Stimulated activated effector memory CD8-positive, alpha-beta T cell treated with anti-CD3 and anti-CD28 coated beads, Interleukin-12 subunit alpha, Interleukin-12 subunit beta, amount 100 ng/mL, for 72 hours (primary cell): ENCODE measurements around the gene FTCDNL1.

Experiments used
- ATAC-seq: fragments of 150-1000 bp; cut with Tn5 transposase; 2 replicates; pipeline ENCODE4 v1.10.0; 2021
- DNase-seq, 2 donors: peaks; one replicate each; pipeline ENCODE4 v3.0.0; 2021 to 2022; ENCODE audit warnings: low spot score in 2 of 2
- H3K27ac Mint-ChIP-seq: one replicate; pipeline ENCODE4 v1.8.0; 2022; ENCODE audit warnings: mild to moderate bottlenecking, mixed read lengths
- H3K36me3 Mint-ChIP-seq: one replicate; pipeline ENCODE4 v1.8.0; 2022; ENCODE audit warnings: mild to moderate bottlenecking, mixed read lengths
- H3K4me1 Mint-ChIP-seq: one replicate; pipeline ENCODE4 v1.8.0; 2022; ENCODE audit warnings: mixed read lengths
- H3K4me3 Mint-ChIP-seq: one replicate; pipeline ENCODE4 v1.8.0; 2022; ENCODE audit warnings: mild to moderate bottlenecking, mixed read lengths
- H3K9me3 Mint-ChIP-seq: one replicate; pipeline ENCODE4 v1.8.0; 2022; ENCODE audit warnings: mixed read lengths

Gene FTCDNL1

GRCh38 chr2:199814101-199814816, 36.7 kb downstream of the FTCDNL1 start:
- no peak for ATAC-seq
- Mint-ChIP-seq H3K4me3 (no peak overlapping the region), H3K36me3 (no peaks in the 10 kb centered on the region), H3K4me1 (no peaks in the 10 kb centered on the region), H3K27ac (no peak overlapping the region), H3K9me3 (no peaks in the 10 kb centered on the region)
- DNase-seq, result no peak

GRCh38 chr2:199812493-199812892, 38.5 kb downstream of the FTCDNL1 start:
- no peak overlapping the region for H3K4me3 Mint-ChIP-seq
- H3K9me3 Mint-ChIP-seq, result no peaks in the 10 kb centered on the region
- no peaks in the 10 kb centered on the region for H3K36me3 Mint-ChIP-seq
- no peak overlapping the region for H3K27ac Mint-ChIP-seq
- no peak for ATAC-seq
- no peaks in the 10 kb centered on the region for H3K4me1 Mint-ChIP-seq
- no peak for DNase-seq

DNA sequence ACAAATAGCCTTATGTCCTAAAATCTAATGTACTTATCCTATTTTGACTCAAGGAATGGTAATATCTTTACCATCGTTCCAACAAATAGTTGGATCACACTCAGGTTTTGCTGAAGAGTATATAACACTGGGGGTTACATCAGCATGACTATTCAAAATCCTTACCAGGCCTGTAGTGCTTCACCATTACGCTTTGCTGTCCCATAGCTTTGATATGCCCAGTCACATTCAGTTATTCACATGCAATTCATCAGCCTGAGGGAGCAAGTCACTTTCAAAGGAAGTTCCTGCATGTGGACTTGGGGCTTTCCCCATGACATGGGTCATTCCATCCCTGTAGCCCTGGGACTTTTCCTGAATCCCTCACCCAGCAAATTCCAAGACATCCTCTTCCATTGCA, 39.6 kb downstream of the FTCDNL1 start:
- Mint-ChIP-seq H3K4me3 (no peak overlapping the region), H3K36me3 (no peaks in the 10 kb centered on the region), H3K27ac (no peak overlapping the region), H3K4me1 (no peaks in the 10 kb centered on the region), H3K9me3 (no peaks in the 10 kb centered on the region)
- DNase-seq (no peak), ATAC-seq (no peak)

DNA sequence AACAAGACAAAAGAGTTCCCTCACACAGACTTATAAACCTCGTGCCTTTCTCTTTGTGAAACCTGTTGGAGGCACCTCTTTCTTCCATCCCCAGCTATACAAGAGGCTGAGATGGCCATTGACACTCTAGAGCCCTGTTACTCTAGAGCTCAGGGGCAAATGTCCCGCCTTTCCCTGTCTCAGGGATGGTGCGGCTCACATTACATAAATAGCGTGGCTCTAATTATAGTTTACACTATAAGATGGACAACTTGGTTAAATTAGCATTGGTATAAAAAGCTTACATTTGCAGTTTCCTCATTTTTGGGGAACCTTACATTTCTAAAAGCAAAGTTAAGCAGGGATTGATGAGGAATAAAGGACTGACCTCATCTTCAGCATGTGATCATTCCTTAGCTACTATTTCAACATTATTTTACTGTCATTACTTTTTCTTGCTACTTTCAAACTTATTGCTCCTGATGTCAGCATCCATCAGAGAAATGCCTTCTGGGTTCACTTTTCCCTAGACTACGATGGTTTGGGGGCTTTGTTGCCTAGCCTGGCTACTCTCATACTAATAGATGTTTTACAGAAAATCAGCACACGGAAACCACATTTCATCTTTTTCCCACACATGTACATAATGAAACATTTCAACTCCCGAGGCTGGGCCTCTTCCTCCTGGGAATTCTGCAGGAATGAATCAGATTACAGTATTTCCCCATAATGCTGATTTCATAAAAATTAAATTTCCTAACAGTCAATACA, 40.4 kb downstream of the FTCDNL1 start:
- H3K9me3 Mint-ChIP-seq, result no peaks in the 10 kb centered on the region
- H3K4me1 Mint-ChIP-seq, result no peaks in the 10 kb centered on the region
- no peaks in the 10 kb centered on the region for H3K36me3 Mint-ChIP-seq
- no peak for DNase-seq
- no peak overlapping the region for H3K4me3 Mint-ChIP-seq
- no peak overlapping the region for H3K27ac Mint-ChIP-seq
- ATAC-seq, result no peak

DNA sequence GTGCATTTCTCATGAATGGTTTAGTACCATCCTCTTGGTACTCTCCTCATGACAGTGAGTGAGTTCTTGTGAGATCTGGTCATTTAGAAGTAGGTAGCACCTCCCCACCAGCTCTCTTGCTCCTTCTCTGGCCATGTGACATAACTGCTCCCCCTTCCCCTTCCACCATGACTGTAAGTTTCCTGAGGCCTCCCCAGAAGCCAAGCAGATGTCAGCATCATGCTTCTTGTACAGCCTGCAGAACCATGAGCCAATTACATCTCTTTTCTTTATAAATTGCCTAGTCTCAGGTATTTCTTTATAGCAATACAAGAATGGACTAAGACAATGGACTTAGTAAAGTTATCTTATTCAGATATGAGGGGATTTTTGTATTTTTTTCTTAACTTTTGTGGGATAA, 43.0 kb downstream of the FTCDNL1 start:
- H3K4me3 Mint-ChIP-seq, result no peak overlapping the region
- H3K36me3 Mint-ChIP-seq, result no peaks in the 10 kb centered on the region
- no peak for DNase-seq

GRCh38 chr2:199806179-199806578, 44.8 kb downstream of the FTCDNL1 start:
- DNase-seq, result no peak
- Mint-ChIP-seq H3K4me1 (no peaks in the 10 kb centered on the region), H3K27ac (no peak overlapping the region)

More for the DNA sequence above, 43.0 kb downstream of the FTCDNL1 start:
- Mint-ChIP-seq H3K4me1 (no peaks in the 10 kb centered on the region), H3K9me3 (no peaks in the 10 kb centered on the region), H3K27ac (no peak overlapping the region)
- no peak for ATAC-seq

DNA sequence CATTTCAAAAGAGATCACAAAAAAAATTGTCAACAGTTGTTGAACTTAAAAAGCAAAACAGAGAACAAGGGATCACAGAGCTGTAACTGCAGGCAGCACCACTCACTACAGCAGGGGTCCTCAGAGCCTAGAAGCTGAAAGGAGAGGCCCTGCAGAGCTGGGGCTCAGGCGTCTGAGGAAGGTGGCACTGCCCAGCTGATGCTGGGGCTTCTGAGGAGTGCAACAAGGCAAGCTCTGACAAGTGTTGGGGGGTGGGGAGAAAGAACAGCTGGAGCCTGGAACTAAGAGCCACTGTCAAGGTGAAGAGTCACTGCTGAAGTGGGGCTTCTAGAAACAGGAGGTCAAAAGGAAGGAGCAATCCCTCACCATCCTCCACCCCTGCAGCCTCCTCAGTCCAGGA, 46.2 kb downstream of the FTCDNL1 start:
- no peaks in the 10 kb centered on the region for H3K9me3 Mint-ChIP-seq
- H3K4me1 Mint-ChIP-seq, result no peaks in the 10 kb centered on the region
- H3K27ac Mint-ChIP-seq, result no peak overlapping the region
- no peaks in the 10 kb centered on the region for H3K36me3 Mint-ChIP-seq
- DNase-seq (no peak), ATAC-seq (no peak)
- no peak overlapping the region for H3K4me3 Mint-ChIP-seq

More at GRCh38 chr2:199806179-199806578, 44.8 kb downstream of the FTCDNL1 start:
- Mint-ChIP-seq H3K4me3 (no peak overlapping the region), H3K9me3 (no peaks in the 10 kb centered on the region), H3K36me3 (no peaks in the 10 kb centered on the region)
- ATAC-seq, result no peak

DNA sequence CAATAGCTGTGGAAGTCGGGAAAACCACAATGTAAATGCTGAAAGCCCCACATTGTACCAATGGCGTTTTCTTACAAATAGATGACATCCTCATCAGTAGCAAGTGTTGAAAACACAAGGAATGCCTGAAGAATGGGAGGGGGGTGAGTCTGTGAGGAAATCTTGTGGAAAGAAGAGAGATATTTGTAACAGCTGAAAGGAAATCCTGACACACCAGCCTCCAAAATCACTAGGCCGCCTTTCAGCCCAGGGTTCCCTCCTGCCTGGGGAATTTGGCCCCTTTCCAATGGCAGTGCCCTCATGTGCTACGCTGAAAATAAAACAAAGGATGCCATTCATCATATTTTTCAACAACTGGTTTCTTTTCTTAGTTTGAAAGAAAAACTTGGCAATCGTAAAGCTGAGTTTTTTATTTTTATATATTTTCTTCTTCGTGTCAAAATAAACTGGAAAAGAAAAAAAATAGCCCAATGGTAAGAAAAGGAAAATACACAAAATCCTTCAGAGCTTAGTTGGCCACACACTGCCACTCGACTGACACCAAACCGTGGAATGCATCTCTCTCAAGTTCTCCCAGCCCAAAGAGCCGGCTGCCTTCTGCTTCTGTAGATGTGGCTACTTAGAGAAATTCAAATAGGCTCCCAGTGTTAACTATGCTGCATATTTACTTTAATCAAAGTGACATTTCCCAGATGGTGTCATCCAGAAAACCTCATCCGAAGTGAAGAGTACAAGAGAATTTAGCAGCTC, 52.0 kb downstream of the FTCDNL1 start:
- no peak overlapping the region for H3K4me3 Mint-ChIP-seq
- no peak for DNase-seq

DNA sequence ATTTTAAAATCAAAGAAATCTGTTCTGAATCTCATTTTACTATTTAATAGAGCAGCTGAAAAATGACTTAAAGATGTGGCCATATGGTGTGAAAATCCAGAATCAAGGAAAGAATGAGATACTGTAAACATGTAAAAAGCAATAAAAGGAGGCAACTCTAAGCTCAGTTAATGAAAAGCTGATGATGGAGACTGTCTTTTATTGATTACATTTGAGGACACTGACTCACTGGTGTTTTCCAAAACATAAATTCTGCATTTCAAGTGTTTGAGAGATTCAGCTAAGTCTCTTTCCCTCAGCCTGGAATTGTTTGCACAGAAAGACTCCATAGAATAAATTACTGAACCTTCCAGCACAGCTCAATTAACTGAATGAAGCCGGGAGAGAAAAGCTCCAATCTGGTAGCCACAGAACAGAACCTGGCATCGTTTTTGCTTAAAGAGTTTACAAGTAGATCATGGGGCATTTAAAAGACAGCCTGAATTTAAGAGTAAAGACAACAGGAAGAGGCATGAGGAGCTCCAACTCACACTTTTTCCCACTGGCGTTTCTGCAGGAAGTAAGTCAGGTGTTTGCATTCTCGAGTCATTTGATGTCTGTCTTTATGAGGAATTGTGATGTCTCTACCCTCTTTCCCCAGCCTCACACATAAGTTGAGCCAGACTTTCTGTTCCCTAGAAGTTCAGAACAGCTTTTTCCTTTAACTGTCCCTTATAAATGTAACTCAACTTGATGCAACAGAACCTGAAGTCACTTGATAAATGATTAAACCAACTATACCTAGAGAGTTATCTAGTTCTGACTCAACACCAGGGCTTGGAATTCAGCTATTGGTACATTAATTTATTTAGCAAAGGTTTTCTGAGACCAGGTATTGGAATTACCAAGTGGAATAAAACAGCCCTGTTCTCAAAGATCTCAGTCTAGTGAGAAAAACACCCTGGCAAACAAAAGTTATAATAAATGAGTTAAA, 53.3 kb downstream of the FTCDNL1 start:
- H3K9me3 Mint-ChIP-seq, result no peaks in the 10 kb centered on the region

More for the DNA sequence above, 52.0 kb downstream of the FTCDNL1 start:
- no peaks in the 10 kb centered on the region for H3K4me1 Mint-ChIP-seq
- ATAC-seq, result no peak
- no peak overlapping the region for H3K27ac Mint-ChIP-seq
- H3K36me3 Mint-ChIP-seq, result no peaks in the 10 kb centered on the region
- H3K9me3 Mint-ChIP-seq, result no peaks in the 10 kb centered on the region

GRCh38 chr2:199792381-199792780, 58.6 kb downstream of the FTCDNL1 start:
- Mint-ChIP-seq H3K27ac (no peak overlapping the region), H3K4me3 (no peak overlapping the region), H3K36me3 (no peaks in the 10 kb centered on the region), H3K9me3 (no peaks in the 10 kb centered on the region), H3K4me1 (no peaks in the 10 kb centered on the region)
- DNase-seq (no peak), ATAC-seq (no peak)

More for the DNA sequence above, 53.3 kb downstream of the FTCDNL1 start:
- Mint-ChIP-seq H3K27ac (no peak overlapping the region), H3K36me3 (no peaks in the 10 kb centered on the region), H3K4me3 (no peak overlapping the region), H3K4me1 (no peaks in the 10 kb centered on the region)
- no peak for DNase-seq
- ATAC-seq, result no peak

DNA sequence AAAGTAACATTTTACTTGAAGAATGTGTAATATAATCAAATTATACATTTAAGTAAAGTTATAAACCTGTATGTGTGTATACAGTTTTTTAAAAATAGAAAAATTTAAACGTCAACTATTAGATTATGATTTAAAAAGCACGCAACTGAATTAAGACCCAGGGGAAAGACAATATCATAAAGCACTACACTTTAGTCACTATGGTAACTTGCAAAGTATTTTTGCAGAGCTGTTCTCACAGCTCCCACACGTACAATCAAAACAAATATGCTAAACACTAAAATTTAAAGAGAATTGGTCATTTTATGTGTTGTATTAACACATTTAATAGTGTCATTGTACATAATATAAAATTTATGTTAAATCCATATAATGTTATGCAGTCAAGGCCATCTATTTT, 59.7 kb downstream of the FTCDNL1 start:
- H3K4me3 Mint-ChIP-seq, result no peak overlapping the region
- no peaks in the 10 kb centered on the region for H3K4me1 Mint-ChIP-seq
- H3K9me3 Mint-ChIP-seq, result no peaks in the 10 kb centered on the region
- DNase-seq (no peak), ATAC-seq (no peak)
- H3K27ac Mint-ChIP-seq, result no peak overlapping the region
- H3K36me3 Mint-ChIP-seq, result no peaks in the 10 kb centered on the region

DNA sequence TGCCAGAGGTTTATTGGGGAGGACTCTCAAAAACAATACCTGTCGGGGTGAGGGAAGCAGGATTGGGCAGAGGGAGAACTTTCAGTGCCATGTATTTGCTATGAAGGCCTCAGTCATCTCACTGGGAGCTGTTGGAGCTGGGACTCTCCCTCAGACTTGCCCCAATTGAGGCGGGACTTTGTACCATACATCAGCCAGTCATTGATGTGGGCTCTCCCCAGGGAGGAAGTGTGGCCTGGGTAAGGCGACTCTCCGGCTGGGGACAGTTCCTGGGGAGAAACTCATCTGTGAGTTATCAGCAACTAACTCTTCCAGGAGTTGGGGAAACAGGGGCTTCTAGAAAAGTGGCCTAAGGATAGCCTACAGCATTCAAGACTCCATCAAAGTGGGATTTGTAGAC, 66.5 kb downstream of the FTCDNL1 start:
- Mint-ChIP-seq H3K4me1 (no peaks in the 10 kb centered on the region), H3K4me3 (no peak overlapping the region), H3K9me3 (no peaks in the 10 kb centered on the region), H3K36me3 (no peaks in the 10 kb centered on the region), H3K27ac (no peak overlapping the region)
- DNase-seq (no peak), ATAC-seq (no peak)

DNA sequence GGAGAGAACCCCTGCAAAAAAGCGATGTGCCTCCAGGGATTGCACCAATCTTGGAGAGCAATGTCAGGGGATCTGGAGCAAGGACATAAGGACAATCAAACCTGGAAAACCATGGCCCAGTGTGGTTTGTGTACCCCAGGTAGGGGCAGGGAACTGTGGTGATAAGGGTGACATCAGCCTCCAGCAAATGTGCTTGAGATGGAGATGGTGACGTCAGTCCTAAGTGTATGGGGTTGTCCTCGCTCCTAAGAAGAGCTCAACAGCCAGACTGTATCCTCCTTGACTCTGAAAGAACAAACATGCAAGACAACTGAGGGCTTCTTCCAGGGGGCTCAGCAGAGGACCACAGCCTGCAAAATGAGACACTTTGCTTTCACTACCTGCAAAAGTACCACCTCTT, 71.4 kb downstream of the FTCDNL1 start:
- Mint-ChIP-seq H3K27ac (no peak overlapping the region), H3K4me3 (no peak overlapping the region), H3K4me1 (no peaks in the 10 kb centered on the region), H3K9me3 (no peaks in the 10 kb centered on the region), H3K36me3 (no peaks in the 10 kb centered on the region)
- ATAC-seq (no peak), DNase-seq (no peak)

DNA sequence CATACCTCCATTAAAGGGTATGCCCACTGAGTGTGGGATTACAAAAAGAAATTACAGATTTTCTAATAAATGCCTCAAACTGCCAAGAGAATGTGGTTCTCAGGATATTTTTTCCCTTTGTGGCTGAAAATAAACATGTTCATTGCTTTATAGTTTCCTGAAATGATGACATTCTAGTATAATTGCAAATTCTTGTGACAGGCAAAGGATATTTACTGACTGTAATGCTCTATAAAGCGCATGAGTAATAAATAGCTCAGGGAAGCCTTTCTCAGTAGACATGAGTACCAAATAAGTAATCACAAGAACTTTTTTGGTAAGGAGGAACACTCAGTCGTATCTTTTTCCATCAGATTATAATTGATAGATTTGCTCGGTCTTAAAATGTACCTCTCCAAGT, 72.3 kb downstream of the FTCDNL1 start:
- H3K4me1 Mint-ChIP-seq, result no peaks in the 10 kb centered on the region
- no peak overlapping the region for H3K27ac Mint-ChIP-seq
- ATAC-seq (no peak), DNase-seq (no peak)
- no peaks in the 10 kb centered on the region for H3K36me3 Mint-ChIP-seq
- no peaks in the 10 kb centered on the region for H3K9me3 Mint-ChIP-seq
- no peak overlapping the region for H3K4me3 Mint-ChIP-seq

GRCh38 chr2:199777916-199778315, 73.1 kb downstream of the FTCDNL1 start:
- no peak for ATAC-seq
- H3K27ac Mint-ChIP-seq, result no peak overlapping the region
- H3K9me3 Mint-ChIP-seq, result no peaks in the 10 kb centered on the region
- H3K4me3 Mint-ChIP-seq, result no peak overlapping the region
- H3K36me3 Mint-ChIP-seq, result no peaks in the 10 kb centered on the region
- DNase-seq, result no peak
- no peaks in the 10 kb centered on the region for H3K4me1 Mint-ChIP-seq
